GM18873 (cell line): Measurements from ENCODE around the gene ASPN.

ENCODE experiments used
- ATAC-seq: cut with Tn5 transposase; IDR thresholded peaks from one replicate; pipeline ENCODE4 v1.9.1; 2021; ENCODE audit warnings: mild to moderate bottlenecking, moderate library complexity, moderate number of reproducible peaks; ENCODE audit not compliant: unreplicated experiment, low FRiP score

Gene ASPN

DNA sequence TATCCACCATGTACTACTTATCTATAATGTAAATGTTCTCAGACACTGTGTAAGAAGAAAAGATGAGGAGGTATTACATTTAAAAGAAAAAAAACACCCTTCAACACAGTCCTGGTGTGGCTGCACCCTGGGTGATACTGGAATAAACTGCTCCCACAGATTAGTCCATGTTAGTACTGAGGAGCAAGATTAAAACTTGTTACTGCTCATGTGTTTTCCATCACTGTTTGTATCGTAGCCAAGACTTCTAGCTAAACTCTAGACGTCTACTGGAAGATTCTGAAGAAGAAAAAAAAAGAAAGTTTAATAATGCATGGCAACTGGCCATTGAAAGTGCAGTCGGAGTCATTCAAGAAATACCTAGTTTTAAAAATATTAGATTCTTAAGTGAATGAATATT, at the start of gene ASPN:
TSS of gene ASPN (minus strand) at position 178 of the 400 bp plus-strand sequence.
- no peak for ATAC-seq

- ATAC-seq = no peak
Measured at GRCh38 chr9:92530893-92531292, 48.6 kb upstream of the ASPN start.

DNA sequence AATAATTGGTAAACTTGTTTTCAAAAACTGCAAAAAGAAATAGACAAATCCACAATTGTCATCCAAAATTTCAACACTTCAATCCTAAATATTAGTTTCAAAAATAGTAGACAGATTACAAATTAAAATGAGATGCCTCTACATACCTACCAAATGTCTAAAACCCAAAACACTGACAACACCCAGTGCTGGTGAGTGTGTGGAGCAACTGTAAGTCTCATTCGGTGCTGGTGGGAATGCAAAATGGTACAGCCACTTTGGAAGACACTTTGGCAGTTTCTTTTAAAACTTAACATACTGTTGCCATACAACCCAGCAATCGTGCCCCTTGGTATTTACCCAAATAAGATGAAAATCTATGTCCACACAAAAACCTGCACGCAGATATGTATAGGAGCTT, 46.8 kb upstream of the ASPN start:
- ATAC-seq = no peak

GRCh38 chr9:92528522-92528849, 46.2 kb upstream of the ASPN start:
- no peak for ATAC-seq

GRCh38 chr9:92527832-92528521, 45.7 kb upstream of the ASPN start:
- no peak for ATAC-seq

GRCh38 chr9:92527291-92527828, 45.1 kb upstream of the ASPN start:
- no peak for ATAC-seq

- no peak for ATAC-seq
Measured at GRCh38 chr9:92525306-92525705, 43.0 kb upstream of the ASPN start.

- ATAC-seq = no peak
Measured at GRCh38 chr9:92524881-92525280, 42.6 kb upstream of the ASPN start.

DNA sequence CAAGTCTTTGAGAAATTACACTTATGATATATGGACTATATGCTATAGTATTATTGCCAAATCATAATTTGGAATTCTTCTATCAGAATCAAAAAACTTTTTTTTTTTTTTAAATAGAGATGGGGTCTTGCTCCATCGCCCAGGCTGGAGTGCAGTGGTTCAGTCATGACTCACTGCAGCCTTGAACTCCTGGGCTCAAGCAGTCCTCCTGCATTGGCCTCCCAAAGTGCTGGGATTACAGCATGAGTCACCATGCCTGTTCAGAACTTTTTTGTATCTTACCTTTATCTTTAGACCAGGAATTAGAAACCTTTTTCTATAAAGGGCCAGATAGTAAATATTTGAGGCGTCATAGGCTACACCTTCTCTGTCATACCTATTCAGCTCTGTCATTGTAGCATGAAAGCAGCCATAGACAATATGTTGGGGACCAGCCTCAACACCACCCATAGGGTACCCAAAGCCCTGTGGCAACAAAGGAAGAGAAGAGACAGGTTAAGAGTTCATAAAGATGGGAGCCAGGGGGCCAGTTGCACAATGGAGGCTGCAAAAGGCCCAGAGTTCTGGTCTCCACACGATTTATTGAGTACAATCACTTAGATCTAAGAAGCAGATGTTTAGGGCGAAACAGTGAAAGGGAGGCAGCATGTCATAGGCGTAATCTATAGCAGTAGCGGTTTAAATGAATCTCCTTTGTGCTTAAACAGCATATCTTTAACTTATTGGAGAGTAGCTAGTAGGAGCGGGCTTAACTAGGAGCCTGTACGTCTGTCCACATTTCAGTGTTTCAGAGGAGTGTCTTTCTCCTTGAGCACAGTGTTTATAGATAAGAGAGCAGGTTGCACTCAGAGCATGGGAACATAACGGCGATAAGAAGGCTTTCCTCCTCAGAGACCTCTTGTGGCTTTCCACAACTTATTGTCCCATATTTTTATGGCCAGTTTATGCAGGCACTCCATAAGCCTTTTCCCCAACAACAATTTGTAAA, 41.0 kb upstream of the ASPN start:
- no peak for ATAC-seq

GRCh38 chr9:92520837-92521236, 38.5 kb upstream of the ASPN start:
- no peak for ATAC-seq

- no peak for ATAC-seq
Measured at GRCh38 chr9:92518199-92518598, 35.9 kb upstream of the ASPN start.

- no peak for ATAC-seq
Measured at GRCh38 chr9:92517046-92517445, 34.7 kb upstream of the ASPN start.

- no peak for ATAC-seq
Measured at GRCh38 chr9:92516521-92516920, 34.2 kb upstream of the ASPN start.

DNA sequence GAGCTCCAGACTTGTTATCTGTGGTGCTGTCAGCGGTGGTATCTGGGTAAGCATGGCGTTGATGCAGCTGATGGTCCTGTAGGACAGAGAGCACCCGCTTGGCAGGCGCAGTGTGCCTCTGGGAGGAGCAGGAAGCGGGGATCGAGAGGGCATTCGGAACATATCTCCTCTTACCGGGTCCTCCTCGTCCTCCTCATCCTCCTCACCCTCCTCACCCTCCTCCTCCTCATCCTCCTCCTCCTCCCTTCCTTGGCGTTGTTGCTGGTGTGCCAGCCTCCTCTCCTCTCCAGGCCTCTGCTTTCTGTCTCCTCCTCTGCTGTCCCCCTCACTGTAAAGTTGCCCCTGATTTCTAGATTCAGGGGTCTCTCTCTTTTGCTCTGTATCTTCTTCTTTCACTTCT, 32.3 kb upstream of the ASPN start:
- no peak for ATAC-seq

DNA sequence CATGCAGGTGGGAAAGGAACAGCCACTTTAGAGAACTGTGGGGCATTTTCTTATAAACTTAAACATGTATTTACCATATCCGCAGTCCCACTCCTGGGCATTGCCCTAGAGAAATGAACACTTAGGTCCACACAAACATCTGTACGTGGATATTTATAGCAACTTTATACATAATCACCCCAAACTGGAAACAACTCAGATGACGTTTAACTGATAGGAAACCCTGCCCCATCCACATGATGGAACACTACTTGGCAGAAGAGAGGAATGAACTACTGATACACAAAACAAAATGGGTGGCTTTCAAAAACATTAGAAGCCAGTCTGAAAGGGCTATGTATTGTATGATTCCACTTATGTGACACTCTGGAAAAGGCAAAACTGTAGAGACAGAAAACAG, 31.0 kb upstream of the ASPN start:
- no peak for ATAC-seq

- ATAC-seq = no peak
Measured at GRCh38 chr9:92512622-92513021, 30.3 kb upstream of the ASPN start.

GRCh38 chr9:92510747-92511146, 28.4 kb upstream of the ASPN start:
- no peak for ATAC-seq

GRCh38 chr9:92509050-92509449, 26.7 kb upstream of the ASPN start:
- ATAC-seq = no peak

DNA sequence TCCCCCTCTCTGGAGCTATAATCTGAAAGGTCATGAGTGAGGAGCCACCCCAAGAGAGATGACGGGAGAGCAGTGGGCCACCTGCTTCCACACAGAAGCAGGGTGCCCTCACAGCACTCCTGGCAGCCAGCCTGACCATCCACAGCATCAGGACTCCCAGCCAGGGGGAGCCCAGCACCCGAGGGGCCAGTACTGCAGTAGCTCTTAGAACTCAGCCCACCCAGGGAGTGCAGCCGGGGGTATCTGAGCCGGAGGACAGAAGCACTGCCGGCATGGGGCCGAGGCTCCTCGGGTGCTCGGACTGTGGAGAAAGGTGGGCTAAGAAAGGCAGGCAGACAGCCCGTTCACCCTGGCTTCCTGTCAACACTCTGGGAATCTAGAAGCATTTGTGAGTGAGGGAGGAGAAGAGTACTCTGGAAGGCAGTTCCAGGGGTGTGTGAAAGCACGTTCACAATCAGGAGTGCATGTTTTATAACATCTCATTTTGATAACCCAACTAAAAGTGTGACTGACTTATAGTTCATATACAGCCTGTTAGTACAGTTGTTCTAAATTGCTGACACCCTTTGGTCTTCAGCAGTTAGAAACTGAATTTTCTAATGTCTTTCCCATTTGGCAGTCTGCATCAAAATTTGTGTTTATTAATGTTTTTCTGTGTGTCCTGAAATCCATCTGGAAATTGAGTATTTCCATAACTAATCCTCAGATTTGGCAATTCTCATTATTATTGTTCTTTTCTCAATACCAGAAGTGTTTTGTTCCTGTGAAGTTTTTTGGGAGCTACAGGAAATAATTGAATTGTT, 25.9 kb upstream of the ASPN start:
- ATAC-seq = no peak

- no peak for ATAC-seq
Measured at GRCh38 chr9:92507496-92507895, 25.2 kb upstream of the ASPN start.

GRCh38 chr9:92507005-92507404, 24.7 kb upstream of the ASPN start:
- ATAC-seq = no peak
